Measurements from ENCODE around the gene GPATCH8.

DNA sequence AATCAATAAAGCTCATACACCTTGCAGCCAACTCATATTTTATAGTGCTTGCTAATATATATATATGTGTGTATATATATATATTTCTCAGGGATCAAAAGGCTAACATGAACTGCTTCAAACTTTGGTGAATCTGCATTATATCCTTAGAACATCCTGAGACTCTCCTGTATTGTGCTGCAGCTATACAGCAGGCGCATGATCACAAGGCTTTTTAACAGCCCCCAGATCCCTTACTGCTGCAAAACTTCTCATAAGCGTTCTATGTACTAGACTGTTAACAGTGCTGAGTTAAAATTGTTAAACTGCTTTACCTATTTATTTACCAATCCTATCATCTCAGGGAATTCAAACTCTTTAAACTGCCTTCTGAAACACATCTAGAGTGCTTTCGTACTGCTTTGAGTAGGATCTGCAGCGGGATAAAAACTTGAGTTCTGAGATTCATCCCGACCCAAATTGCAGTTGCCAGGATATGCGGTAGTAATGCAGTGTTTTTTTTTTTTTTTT is 1.3 kb downstream of the GPATCH8 start:
- TF ChIP-seq, protein P1, sequence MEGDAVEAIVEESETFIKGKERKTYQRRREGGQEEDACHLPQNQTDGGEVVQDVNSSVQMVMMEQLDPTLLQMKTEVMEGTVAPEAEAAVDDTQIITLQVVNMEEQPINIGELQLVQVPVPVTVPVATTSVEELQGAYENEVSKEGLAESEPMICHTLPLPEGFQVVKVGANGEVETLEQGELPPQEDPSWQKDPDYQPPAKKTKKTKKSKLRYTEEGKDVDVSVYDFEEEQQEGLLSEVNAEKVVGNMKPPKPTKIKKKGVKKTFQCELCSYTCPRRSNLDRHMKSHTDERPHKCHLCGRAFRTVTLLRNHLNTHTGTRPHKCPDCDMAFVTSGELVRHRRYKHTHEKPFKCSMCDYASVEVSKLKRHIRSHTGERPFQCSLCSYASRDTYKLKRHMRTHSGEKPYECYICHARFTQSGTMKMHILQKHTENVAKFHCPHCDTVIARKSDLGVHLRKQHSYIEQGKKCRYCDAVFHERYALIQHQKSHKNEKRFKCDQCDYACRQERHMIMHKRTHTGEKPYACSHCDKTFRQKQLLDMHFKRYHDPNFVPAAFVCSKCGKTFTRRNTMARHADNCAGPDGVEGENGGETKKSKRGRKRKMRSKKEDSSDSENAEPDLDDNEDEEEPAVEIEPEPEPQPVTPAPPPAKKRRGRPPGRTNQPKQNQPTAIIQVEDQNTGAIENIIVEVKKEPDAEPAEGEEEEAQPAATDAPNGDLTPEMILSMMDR (IDR thresholded peaks at IDR 0.05): no peak
- TF ChIP-seq POLR2A (IDR thresholded peaks at IDR 0.05) (no peak), EP300 (IDR thresholded peaks at IDR 0.05) (no peak)
